ENCODE measurements around the gene PSMD9.
"Not testable (repeated sequence)": the region's sequence is repeated elsewhere in the genome, so short reads cannot be mapped to it uniquely, and the experiment has no call there.

PSMD9 gene

DNA sequence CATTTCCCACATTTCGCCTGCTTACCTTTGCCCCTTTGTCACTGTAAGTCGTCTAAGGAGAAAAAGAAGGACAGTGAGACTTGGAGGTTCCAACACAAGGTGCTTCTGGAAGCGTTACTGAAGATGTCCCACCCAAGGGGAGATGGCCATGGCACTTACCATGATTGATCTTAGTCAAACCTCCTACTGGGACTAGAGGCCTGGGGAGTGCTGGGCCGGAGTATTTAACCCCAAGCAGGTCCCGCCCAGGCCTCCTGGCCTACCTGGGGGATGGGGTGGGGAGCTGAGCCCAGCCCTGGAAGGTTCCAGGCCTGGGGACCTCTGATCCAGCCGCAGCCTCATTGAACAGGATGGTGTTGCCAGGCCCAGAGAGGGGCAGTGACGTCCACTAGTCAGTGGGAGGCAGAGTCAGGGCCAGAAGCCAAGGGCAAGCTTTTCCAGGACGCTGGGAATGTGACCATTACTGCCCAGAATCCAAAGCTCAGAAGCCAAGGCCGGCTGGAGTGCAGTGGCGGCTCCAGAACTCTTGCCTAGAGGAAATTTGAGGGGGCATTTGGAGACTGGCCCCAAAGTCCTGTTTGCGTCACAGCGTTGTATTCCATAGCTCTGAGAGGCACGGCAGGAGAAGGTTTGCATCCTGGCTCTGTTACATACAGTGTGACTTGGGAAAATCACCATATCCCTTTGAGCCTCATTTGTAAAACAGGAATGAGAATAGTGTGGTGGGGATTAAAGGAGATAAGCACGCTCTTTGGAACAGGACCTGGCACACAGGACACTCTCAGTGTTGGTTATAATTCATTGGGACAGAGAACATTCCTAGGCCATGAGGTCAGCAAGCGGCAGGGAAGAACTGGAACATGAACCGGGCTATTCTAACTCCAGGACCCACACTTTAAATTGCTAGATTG is 29.7 kb upstream of the PSMD9 start, which contains the start of gene HPD:
Gene HPD, minus strand, starts transcription at position 198 of the 911 bp plus-strand sequence. Its CDS starts 36 bp downstream, at position 162.
- TF ChIP-seq GABPA (IDR thresholded peaks at IDR 0.05; ENCODE audit: low read depth) = no peak
- TF ChIP-seq, protein P1, sequence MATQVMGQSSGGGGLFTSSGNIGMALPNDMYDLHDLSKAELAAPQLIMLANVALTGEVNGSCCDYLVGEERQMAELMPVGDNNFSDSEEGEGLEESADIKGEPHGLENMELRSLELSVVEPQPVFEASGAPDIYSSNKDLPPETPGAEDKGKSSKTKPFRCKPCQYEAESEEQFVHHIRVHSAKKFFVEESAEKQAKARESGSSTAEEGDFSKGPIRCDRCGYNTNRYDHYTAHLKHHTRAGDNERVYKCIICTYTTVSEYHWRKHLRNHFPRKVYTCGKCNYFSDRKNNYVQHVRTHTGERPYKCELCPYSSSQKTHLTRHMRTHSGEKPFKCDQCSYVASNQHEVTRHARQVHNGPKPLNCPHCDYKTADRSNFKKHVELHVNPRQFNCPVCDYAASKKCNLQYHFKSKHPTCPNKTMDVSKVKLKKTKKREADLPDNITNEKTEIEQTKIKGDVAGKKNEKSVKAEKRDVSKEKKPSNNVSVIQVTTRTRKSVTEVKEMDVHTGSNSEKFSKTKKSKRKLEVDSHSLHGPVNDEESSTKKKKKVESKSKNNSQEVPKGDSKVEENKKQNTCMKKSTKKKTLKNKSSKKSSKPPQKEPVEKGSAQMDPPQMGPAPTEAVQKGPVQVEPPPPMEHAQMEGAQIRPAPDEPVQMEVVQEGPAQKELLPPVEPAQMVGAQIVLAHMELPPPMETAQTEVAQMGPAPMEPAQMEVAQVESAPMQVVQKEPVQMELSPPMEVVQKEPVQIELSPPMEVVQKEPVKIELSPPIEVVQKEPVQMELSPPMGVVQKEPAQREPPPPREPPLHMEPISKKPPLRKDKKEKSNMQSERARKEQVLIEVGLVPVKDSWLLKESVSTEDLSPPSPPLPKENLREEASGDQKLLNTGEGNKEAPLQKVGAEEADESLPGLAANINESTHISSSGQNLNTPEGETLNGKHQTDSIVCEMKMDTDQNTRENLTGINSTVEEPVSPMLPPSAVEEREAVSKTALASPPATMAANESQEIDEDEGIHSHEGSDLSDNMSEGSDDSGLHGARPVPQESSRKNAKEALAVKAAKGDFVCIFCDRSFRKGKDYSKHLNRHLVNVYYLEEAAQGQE (IDR thresholded peaks at IDR 0.05; ENCODE audit: insufficient replicate concordance, low read depth) = no peak
- TF ChIP-seq CTCF (IDR thresholded peaks at IDR 0.05; ENCODE audit: insufficient read depth, low read length) = no peak
- no peak for TF ChIP-seq SPI1 (IDR thresholded peaks at IDR 0.05; ENCODE audit: borderline replicate concordance, low read depth)
- TF ChIP-seq POLR2AphosphoS5 (IDR thresholded peaks at IDR 0.05; ENCODE audit: low read depth) = no peak
- H3K27me3 ChIP-seq (ENCODE audit: insufficient read depth, poor library complexity, severe bottlenecking) = no peaks in the 10 kb centered on the region
- no peak within 1 kb of the TSS for H3K27ac ChIP-seq (replicated peaks)
- DNase-seq (ENCODE audit: low read depth in 1 of 2, low spot score in 1 of 2) = no peak
- no peak within 1 kb of the TSS for H3K4me3 ChIP-seq (replicated peaks; ENCODE audit: insufficient read depth, low read length)

GRCh38 chr12:121860257-121860656 is 28.3 kb upstream of the PSMD9 start:
- TF ChIP-seq, protein P1 (IDR thresholded peaks at IDR 0.05; ENCODE audit: insufficient replicate concordance, low read depth) = no peak
- TF ChIP-seq GABPA (IDR thresholded peaks at IDR 0.05; ENCODE audit: low read depth) (no peak), CTCF (IDR thresholded peaks at IDR 0.05; ENCODE audit: insufficient read depth, low read length) (no peak), SPI1 (IDR thresholded peaks at IDR 0.05; ENCODE audit: borderline replicate concordance, low read depth) (no peak), POLR2AphosphoS5 (IDR thresholded peaks at IDR 0.05; ENCODE audit: low read depth) (no peak)
- Histone ChIP-seq H3K27me3 (ENCODE audit: insufficient read depth, poor library complexity, severe bottlenecking) (no peaks in the 10 kb centered on the region), H3K27ac (replicated peaks) (no peak overlapping the region), H3K4me3 (replicated peaks; ENCODE audit: insufficient read depth, low read length) (no peak overlapping the region)
- DNase-seq (ENCODE audit: low read depth in 1 of 2, low spot score in 1 of 2) = no peak

DNA sequence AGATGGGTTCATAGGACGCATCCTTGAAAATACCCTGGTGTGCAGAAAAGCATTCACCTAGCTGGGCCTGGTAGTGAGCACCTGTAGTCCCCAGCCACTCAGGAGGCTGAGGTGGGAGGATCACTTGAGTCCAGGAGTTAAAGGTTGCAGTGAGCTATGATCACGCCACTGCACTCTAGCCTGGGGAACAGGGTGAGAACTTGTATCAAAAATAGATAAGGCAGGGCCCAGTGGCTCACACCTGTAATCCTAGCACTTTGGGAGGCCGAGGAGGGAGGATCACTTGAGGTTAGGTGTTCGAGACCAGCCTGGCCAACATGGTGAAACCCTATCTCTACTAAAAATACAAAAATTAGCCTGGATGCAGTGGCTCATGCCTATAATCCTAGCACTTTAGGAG is 27.9 kb upstream of the PSMD9 start:
- not testable (repeated sequence) for H3K4me3 ChIP-seq (replicated peaks; ENCODE audit: insufficient read depth, low read length); H3K27me3 ChIP-seq (ENCODE audit: insufficient read depth, poor library complexity, severe bottlenecking); DNase-seq (ENCODE audit: low read depth in 1 of 2, low spot score in 1 of 2); H3K27ac ChIP-seq (replicated peaks)

DNA sequence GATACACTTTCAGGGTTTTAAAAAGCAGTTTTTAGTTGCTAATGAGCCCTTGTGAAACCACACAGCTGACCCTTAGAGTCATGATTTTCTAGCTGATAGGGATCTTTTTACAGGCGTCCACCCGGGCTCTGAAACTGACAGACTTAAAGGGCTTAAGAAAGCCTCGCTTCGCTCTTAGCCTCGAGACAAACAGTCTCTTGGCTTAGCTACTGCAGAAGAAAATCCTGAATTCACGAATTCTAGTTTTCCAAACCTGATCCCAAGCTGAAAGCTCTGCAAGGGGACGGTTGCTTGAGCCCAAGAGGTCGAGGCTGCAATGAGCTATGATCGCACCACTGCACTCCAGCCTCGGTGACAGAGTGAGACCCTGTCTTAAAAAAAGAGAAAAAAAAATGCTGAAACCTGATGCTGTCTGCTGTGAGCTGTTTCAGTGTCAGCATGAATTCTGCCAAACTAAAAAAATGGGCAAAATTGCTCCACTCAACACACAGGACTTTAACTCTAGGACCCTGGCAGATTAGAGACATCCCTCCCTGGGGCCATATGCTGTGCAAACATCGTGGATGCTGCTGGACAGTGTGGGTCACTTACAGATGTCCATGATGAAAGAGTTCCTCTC is 26.8 kb upstream of the PSMD9 start:
- no peak overlapping the region for H3K4me3 ChIP-seq (replicated peaks; ENCODE audit: insufficient read depth, low read length)
- DNase-seq (ENCODE audit: low read depth in 1 of 2, low spot score in 1 of 2) = no peak
- no peak overlapping the region for H3K27ac ChIP-seq (replicated peaks)
- no peaks in the 10 kb centered on the region for H3K27me3 ChIP-seq (ENCODE audit: insufficient read depth, poor library complexity, severe bottlenecking)
- TF ChIP-seq GABPA (IDR thresholded peaks at IDR 0.05; ENCODE audit: low read depth) (no peak), CTCF (IDR thresholded peaks at IDR 0.05; ENCODE audit: insufficient read depth, low read length) (no peak), POLR2AphosphoS5 (IDR thresholded peaks at IDR 0.05; ENCODE audit: low read depth) (no peak), SPI1 (IDR thresholded peaks at IDR 0.05; ENCODE audit: borderline replicate concordance, low read depth) (no peak)
- TF ChIP-seq, protein P1 (IDR thresholded peaks at IDR 0.05; ENCODE audit: insufficient replicate concordance, low read depth) = no peak
